ENCODE data around the gene AURKB.
"Not testable (repeated sequence)": the region's sequence is repeated elsewhere in the genome, so short reads cannot be mapped to it uniquely, and the experiment has no call there.

AURKB gene

GRCh38 chr17:8220783-8221662, 10.6 kb upstream of the AURKB start:
- DNase-seq (ENCODE audit: low read depth): peak; percentile 75
- no peak for TF ChIP-seq CTCF (IDR thresholded peaks at IDR 0.05; ENCODE audit: control insufficient read depth, extremely low read depth, insufficient read depth)
- H3K4me3 ChIP-seq (ENCODE audit: low read depth, low read length): peak overlapping the region; percentile 87

- not testable (repeated sequence) for H3K4me3 ChIP-seq (ENCODE audit: low read depth, low read length); DNase-seq (ENCODE audit: low read depth)
Measured at GRCh38 chr17:8214000-8214399, 3.6 kb upstream of the AURKB start.

- no peak overlapping the region for H3K4me3 ChIP-seq (ENCODE audit: low read depth, low read length)
- no peak for TF ChIP-seq CTCF (IDR thresholded peaks at IDR 0.05; ENCODE audit: control insufficient read depth, extremely low read depth, insufficient read depth)
- no peak for DNase-seq (ENCODE audit: low read depth)
Measured at GRCh38 chr17:8212312-8213180, 2.2 kb upstream of the AURKB start.

GRCh38 chr17:8210761-8211458, 535 bp upstream of the AURKB start:
- peak overlapping the region; percentile 88 for H3K4me3 ChIP-seq (ENCODE audit: low read depth, low read length)
- no peak for DNase-seq (ENCODE audit: low read depth)
- TF ChIP-seq CTCF (IDR thresholded peaks at IDR 0.05; ENCODE audit: control insufficient read depth, extremely low read depth, insufficient read depth): no peak

- no peak for DNase-seq (ENCODE audit: low read depth)
- TF ChIP-seq CTCF (IDR thresholded peaks at IDR 0.05; ENCODE audit: control insufficient read depth, extremely low read depth, insufficient read depth): no peak
- H3K4me3 ChIP-seq (ENCODE audit: low read depth, low read length): no peak overlapping the region
Measured at GRCh38 chr17:8206536-8206935, 3.8 kb downstream of the AURKB start.

- no peak for DNase-seq (ENCODE audit: low read depth)
- no peak for TF ChIP-seq CTCF (IDR thresholded peaks at IDR 0.05; ENCODE audit: control insufficient read depth, extremely low read depth, insufficient read depth)
Measured at GRCh38 chr17:8204761-8205555, 5.4 kb downstream of the AURKB start.

More at GRCh38 chr17:8204761-8205555, 5.4 kb downstream of the AURKB start:
- no peak overlapping the region for H3K4me3 ChIP-seq (ENCODE audit: low read depth, low read length)
